Bronchial epithelial cell (primary cell): ENCODE results near the gene CLIC1. TPM values are rescaled to one million over a fixed set of nuclear protein-coding genes. Genes with fewer than 3 reads are reported as not detected.

Source experiments
- DNase-seq: peaks from one replicate; pipeline ENCODE4 v3.0.0-alpha.2; 2010; ENCODE audit warnings: low read depth
- FAIRE-seq: peaks from 2 replicates; lab custom pipeline; 2011; peaks lifted over from hg19 to GRCh38; lab: Jason Lieb, UNC
- H3K27me3 ChIP-seq: 2 replicates; pipeline ENCODE4 v1.5.1; 2011; ENCODE audit warnings: low read length; ENCODE audit not compliant: control insufficient read depth, insufficient read depth
- H3K36me3 ChIP-seq: 2 replicates; pipeline ENCODE4 v1.5.1; 2011; ENCODE audit warnings: low read length; ENCODE audit not compliant: control insufficient read depth, insufficient read depth
- H3K4me3 ChIP-seq: 2 replicates; pipeline ENCODE4 v1.5.1; 2011; ENCODE audit warnings: mild to moderate bottlenecking, low read depth, low read length, control low read depth
- total RNA-seq: library from RNA; depleted of rRNA; stranded (reverse); fragments of >200 nt; gene quantifications from 2 replicates; pipeline ENCODE4 v1.2.1, GENCODE V29; 2014
- TF ChIP-seq, protein P1 (sequence below): IDR thresholded peaks from 2 replicates; pipeline ENCODE4 v1.5.1; 2011; ENCODE audit warnings: mild to moderate bottlenecking, moderate library complexity, low read length, control low read depth, inconsistent platforms; ENCODE audit not compliant: insufficient read depth, severe bottlenecking

The CLIC1 gene
- total RNA-seq, 1 donor from 2014 or later, result 480 TPM

DNA sequence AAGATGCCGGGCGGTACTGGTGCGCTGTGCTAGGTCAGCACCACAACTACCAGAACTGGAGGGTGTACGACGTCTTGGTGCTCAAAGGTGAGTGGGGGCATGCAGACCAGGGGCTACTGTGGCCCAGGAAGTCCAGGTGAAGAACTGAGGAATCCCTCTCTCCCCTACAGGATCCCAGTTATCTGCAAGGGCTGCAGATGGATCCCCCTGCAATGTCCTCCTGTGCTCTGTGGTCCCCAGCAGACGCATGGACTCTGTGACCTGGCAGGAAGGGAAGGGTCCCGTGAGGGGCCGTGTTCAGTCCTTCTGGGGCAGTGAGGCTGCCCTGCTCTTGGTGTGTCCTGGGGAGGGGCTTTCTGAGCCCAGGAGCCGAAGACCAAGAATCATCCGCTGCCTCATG is 28.6 kb downstream of the CLIC1 start:
- FAIRE-seq, result no peak
- Histone ChIP-seq H3K27me3 (no peaks in the 10 kb centered on the region), H3K4me3 (no peak overlapping the region), H3K36me3 (no peaks in the 10 kb centered on the region)
- DNase-seq, result no peak
- TF ChIP-seq, protein P1, sequence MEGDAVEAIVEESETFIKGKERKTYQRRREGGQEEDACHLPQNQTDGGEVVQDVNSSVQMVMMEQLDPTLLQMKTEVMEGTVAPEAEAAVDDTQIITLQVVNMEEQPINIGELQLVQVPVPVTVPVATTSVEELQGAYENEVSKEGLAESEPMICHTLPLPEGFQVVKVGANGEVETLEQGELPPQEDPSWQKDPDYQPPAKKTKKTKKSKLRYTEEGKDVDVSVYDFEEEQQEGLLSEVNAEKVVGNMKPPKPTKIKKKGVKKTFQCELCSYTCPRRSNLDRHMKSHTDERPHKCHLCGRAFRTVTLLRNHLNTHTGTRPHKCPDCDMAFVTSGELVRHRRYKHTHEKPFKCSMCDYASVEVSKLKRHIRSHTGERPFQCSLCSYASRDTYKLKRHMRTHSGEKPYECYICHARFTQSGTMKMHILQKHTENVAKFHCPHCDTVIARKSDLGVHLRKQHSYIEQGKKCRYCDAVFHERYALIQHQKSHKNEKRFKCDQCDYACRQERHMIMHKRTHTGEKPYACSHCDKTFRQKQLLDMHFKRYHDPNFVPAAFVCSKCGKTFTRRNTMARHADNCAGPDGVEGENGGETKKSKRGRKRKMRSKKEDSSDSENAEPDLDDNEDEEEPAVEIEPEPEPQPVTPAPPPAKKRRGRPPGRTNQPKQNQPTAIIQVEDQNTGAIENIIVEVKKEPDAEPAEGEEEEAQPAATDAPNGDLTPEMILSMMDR, result no peak

DNA sequence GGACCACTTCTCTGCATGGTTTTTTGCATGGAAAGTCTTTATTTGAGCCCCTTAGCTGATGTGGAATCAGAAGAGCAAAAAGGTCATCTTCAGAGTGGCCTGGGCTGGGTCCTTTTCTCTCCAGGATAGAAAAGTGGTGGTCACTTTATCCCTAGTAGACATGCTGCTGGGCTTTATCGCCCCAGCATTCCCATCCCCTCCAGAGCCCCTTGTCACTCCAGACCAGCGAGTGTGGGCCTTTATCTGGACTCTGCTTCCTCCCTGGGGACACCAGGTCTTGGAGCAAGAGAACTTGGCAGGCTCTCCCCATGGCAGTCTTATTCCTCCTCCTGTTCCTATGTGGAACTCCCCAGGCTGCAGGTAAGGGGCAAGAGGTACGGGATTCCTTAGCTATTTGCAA is 29.7 kb downstream of the CLIC1 start, which contains the start of gene LY6G6F:
Gene LY6G6F (plus strand): TSS at position 268 of the 400 bp plus-strand sequence. CDS start 41 bp downstream, at position 309.
- no peaks in the 10 kb centered on the region for H3K36me3 ChIP-seq
- no peak for FAIRE-seq
- TF ChIP-seq, protein P1, result no peak
- DNase-seq, result no peak
- no peaks in the 10 kb centered on the region for H3K27me3 ChIP-seq
- no peak within 1 kb of the TSS for H3K4me3 ChIP-seq

DNA sequence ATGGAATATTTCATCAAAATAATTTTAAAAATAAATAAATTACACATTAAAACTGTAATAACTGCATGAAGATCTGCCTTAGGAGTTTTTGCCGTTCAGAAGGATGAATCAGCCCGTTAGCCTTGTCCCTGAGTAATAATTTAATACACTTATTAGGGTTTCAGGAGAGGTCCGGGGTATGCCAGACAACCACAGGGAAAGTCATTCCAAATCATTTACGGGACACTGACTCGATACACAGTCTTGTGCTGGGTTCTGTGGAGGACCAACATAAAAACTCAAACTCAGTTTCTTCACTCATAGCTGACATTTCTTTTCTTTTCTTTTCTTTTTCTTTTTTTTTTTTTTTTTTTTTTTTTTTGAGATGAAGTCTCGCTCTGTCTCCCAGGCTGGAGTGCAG is 30.4 kb downstream of the CLIC1 start:
- FAIRE-seq (no peak), DNase-seq (no peak)
- peaks cover under 1% of the 10 kb centered on the region for H3K36me3 ChIP-seq
- TF ChIP-seq, protein P1, result no peak
- no peaks in the 10 kb centered on the region for H3K27me3 ChIP-seq
- no peak overlapping the region for H3K4me3 ChIP-seq

DNA sequence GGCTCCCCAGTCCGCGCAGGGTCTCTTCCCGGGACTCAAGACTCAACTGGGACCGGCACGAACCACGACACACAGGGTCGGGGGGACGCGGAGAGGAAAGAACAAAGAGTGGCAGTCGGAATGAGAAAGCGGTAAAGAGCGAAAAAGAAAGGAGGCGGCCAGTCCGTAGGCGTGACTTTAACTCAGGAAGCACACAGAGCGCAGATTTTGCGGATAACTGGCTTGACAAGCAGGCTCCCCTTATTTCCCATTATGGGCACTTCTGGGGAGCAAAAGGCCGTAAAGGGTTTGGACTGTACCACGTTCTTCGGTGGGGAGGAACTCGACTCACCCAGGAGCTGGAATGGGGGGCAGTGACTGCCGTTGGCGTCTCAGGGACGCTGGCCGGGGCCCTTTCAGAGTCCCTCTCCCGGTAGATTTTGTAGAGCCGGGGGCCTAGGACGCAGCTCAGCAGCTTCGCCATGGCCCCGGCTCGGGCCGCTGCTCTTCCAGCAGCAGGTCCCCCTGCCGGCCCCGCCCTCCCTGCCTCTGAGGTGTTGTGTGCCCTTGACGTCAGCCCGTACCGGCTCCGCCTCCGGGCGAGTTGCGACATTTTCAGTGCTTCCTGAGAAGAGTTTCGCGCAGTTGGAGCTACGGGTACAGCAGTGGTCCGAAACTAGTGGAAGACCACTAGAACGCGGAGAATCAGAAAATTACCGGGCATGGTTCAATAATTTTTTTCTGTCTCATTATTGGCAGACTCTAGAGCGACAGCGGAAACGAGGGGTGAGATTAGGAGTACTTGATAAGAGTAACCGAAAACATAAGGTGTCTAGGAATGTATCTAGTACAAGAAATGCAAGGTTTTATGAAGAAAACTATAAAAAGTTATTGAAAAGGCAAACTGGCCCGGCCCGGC is 33.3 kb downstream of the CLIC1 start, which contains the start of gene ABHD16A:
Gene ABHD16A (minus strand): TSS at position 506 of the 898 bp plus-strand sequence. CDS start 43 bp downstream, at position 463.
- Histone ChIP-seq H3K36me3 (peaks cover 1% of the 10 kb centered on the region), H3K4me3 (peak within 1 kb of the TSS; percentile 88), H3K27me3 (no peaks in the 10 kb centered on the region)
- no peak for FAIRE-seq
- peak; percentile 95 for DNase-seq
- TF ChIP-seq, protein P1, result peak; percentile 16

GRCh38 chr6:31702405-31702818 is 33.9 kb downstream of the CLIC1 start:
- TF ChIP-seq, protein P1, result no peak
- no peak for FAIRE-seq
- H3K27me3 ChIP-seq, result no peaks in the 10 kb centered on the region
- H3K36me3 ChIP-seq, result peaks cover 1% of the 10 kb centered on the region
- peak overlapping the region; percentile 88 for H3K4me3 ChIP-seq
- no peak for DNase-seq
